PC-3 (cell line): ENCODE data around the gene TMEM9B. TPM values are rescaled to one million over a fixed set of nuclear protein-coding genes. Genes with fewer than 3 reads are reported as not detected.
A peak's percentile ranks its signal among the peaks of the same experiment; 100 is the strongest.

Source experiments
- ATAC-seq: fragments of 200-7000 bp; cut with Tn5 transposase; 2 replicates; pipeline ENCODE4 v1.9.1; 2020; ENCODE audit warnings: mild to moderate bottlenecking, moderate library complexity
- BruUV-seq: library from RNA; stranded (reverse); fragments of 400-500 nt; replicated peaks from 2 replicates; lab custom pipeline; 2021; lab: Mats Ljungman, UMichigan
- CTCF ChIA-PET: fragments of 300-600 bp; sonication (Branson Sonifier 250); formaldehyde crosslinking; loops from one replicate; lab custom pipeline; 2022; ENCODE audit warnings: antibody characterized with exemption; lab: Charles Lee
- POLR2A ChIA-PET: fragments of 300-600 bp; sonication (Branson Sonifier 250); formaldehyde crosslinking; loops from one replicate; lab custom pipeline; 2022; ENCODE audit warnings: antibody characterized with exemption; ENCODE audit not compliant: unreplicated experiment; lab: Charles Lee
- DNase-seq: peaks from one replicate; pipeline ENCODE4 v3.0.0-alpha.2; 2015
- H2AFZ ChIP-seq: fragments of 300-600 bp; sonication (generic); 2 replicates; pipeline ENCODE4 v1.6.0; 2016; ENCODE audit warnings: antibody characterized with exemption, low read length
- H3F3A ChIP-seq: fragments of 300-600 bp; sonication (generic); one replicate; pipeline ENCODE4 v1.6.0; 2017; ENCODE audit warnings: antibody characterized with exemption, low read length, control low read depth, mild to moderate bottlenecking; ENCODE audit not compliant: unreplicated experiment
- H3K27ac ChIP-seq: fragments of 300-600 bp; sonication (generic); 2 replicates; pipeline ENCODE4 v1.5.1; 2016; ENCODE audit warnings: mild to moderate bottlenecking, low read length
- H3K27me3 ChIP-seq: fragments of 300-600 bp; sonication (generic); 2 replicates; pipeline ENCODE4 v1.6.1; 2016; ENCODE audit warnings: low read length, mixed read lengths
- H3K36me3 ChIP-seq: fragments of 300-600 bp; sonication (generic); 2 replicates; pipeline ENCODE4 v1.6.1; 2016; ENCODE audit warnings: low read depth, mixed run types, low read length, mixed read lengths
- H3K4me1 ChIP-seq: fragments of 300-600 bp; sonication (generic); 2 replicates; pipeline ENCODE4 v1.5.1; 2016; ENCODE audit warnings: low read length; ENCODE audit not compliant: insufficient read depth
- H3K4me2 ChIP-seq: fragments of 300-600 bp; sonication (generic); 2 replicates; pipeline ENCODE4 v1.6.0; 2016; ENCODE audit warnings: low read length
- H3K4me3 ChIP-seq: fragments of 300-600 bp; sonication (generic); 2 replicates; pipeline ENCODE4 v1.5.1; 2016; ENCODE audit warnings: mild to moderate bottlenecking, low read length, mixed read lengths
- H3K79me2 ChIP-seq: fragments of 300-600 bp; sonication (generic); 2 replicates; pipeline ENCODE4 v1.6.1; 2017; ENCODE audit warnings: low read length, mixed read lengths
- H3K9ac ChIP-seq: fragments of 300-600 bp; sonication (generic); 2 replicates; pipeline ENCODE4 v1.6.0; 2016; ENCODE audit warnings: mild to moderate bottlenecking, low read length
- H3K9me2 ChIP-seq: fragments of 300-600 bp; sonication (generic); replicated peaks from 2 replicates; pipeline ENCODE4 v1.6.1; 2016; ENCODE audit warnings: mixed run types, low read length, mixed read lengths
- H3K9me3 ChIP-seq: fragments of 300-600 bp; sonication (generic); 2 replicates; pipeline ENCODE4 v1.6.1; 2016; ENCODE audit warnings: low read length, mixed read lengths
- H4K20me1 ChIP-seq: fragments of 300-600 bp; sonication (generic); 2 replicates; pipeline ENCODE4 v1.6.1; 2016; ENCODE audit warnings: low read length, mixed read lengths
- EZH2 ChIP-seq: fragments of 300-600 bp; sonication (generic); IDR thresholded peaks from one replicate; pipeline ENCODE4 v1.6.1; 2017; ENCODE audit warnings: antibody characterized with exemption, mild to moderate bottlenecking, low read length; ENCODE audit not compliant: unreplicated experiment
- EZH2phosphoT487 ChIP-seq: fragments of 300-600 bp; sonication (generic); IDR thresholded peaks from 2 replicates; pipeline ENCODE4 v1.6.1; 2018; ENCODE audit warnings: mild to moderate bottlenecking, antibody characterized with exemption, low read length, borderline replicate concordance
- intact Hi-C: fragments of 100-400 bp; cut with micrococcal nuclease; formaldehyde crosslinking; loops from 2 replicates; pipeline ENCODE4 v1.9.0; 2023
- total RNA-seq: library from RNA; depleted of rRNA; stranded (reverse); fragments of >200 nt; gene quantifications from 2 replicates; pipeline ENCODE4 v1.2.3, GENCODE V29; 2014
- TF ChIP-seq, protein P1 (sequence below): fragments of 300-600 bp; sonication (generic); conservative IDR thresholded peaks from 2 replicates; pipeline ENCODE4 v1.5.1; 2017; ENCODE audit warnings: antibody characterized with exemption, low read depth, mild to moderate bottlenecking, low read length

Gene TMEM9B
- total RNA-seq, 1 experiment from 2014 or later = 42.1 TPM

DNA sequence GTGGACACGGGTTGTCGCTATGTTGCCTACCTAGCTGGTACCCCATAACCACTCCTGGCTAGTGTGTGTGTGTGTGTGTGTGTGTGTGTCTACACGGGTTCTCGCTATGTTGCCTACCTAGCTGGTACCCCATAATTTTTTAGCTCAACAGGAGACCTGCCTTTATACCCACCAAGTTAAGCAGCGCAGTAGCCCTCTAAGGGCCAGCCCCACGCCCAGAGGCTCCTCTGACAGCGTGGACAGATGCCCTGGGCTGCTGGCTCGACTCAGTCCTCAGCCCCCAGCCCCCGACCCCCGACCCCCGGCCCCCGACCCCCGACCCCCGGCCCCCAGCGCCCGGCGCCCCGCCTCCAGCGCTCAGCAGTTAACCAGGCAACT is 53.6 kb downstream of the TMEM9B start:
- Histone ChIP-seq H3K27me3 (no peaks in the 10 kb centered on the region), H3K4me1 (peaks cover 29% of the 10 kb centered on the region), H2AFZ (peak overlapping the region; percentile 87), H3K9ac (0 out of 2 replicates have a peak overlapping the region, but pooled peaks have one; percentile 19), H3K4me3 (peak overlapping the region; percentile 70), H3K4me2 (peak overlapping the region; percentile 87), H3K79me2 (peaks cover 14% of the 10 kb centered on the region), H3K9me2 (no peaks in the 10 kb centered on the region), H3K36me3 (no peaks in the 10 kb centered on the region), H3K9me3 (no peaks in the 10 kb centered on the region), H4K20me1 (no peaks in the 10 kb centered on the region), H3K27ac (no peak overlapping the region), H3F3A (no peaks in the 10 kb centered on the region)
- no peak for DNase-seq
- intact Hi-C loops = loop anchor here (5.0 kb wide), 1 partner anchor 227 kb away; no protein-coding TSS in a partner anchor
- TF ChIP-seq, protein P1, sequence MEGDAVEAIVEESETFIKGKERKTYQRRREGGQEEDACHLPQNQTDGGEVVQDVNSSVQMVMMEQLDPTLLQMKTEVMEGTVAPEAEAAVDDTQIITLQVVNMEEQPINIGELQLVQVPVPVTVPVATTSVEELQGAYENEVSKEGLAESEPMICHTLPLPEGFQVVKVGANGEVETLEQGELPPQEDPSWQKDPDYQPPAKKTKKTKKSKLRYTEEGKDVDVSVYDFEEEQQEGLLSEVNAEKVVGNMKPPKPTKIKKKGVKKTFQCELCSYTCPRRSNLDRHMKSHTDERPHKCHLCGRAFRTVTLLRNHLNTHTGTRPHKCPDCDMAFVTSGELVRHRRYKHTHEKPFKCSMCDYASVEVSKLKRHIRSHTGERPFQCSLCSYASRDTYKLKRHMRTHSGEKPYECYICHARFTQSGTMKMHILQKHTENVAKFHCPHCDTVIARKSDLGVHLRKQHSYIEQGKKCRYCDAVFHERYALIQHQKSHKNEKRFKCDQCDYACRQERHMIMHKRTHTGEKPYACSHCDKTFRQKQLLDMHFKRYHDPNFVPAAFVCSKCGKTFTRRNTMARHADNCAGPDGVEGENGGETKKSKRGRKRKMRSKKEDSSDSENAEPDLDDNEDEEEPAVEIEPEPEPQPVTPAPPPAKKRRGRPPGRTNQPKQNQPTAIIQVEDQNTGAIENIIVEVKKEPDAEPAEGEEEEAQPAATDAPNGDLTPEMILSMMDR = no peak
- no peak for TF ChIP-seq EZH2phosphoT487
- no peak for TF ChIP-seq EZH2
- POLR2A ChIA-PET = interaction anchor here (0.5 kb wide), 1 partner anchor 101 kb away, joined by 3 read pairs; no protein-coding TSS in a partner anchor
- BruUV-seq = no TSS peak
- CTCF ChIA-PET = interaction anchor here (0.6 kb wide), 1 partner anchor 306 kb away, joined by 3 read pairs; no protein-coding TSS in a partner anchor
- peak; percentile 11 for ATAC-seq

DNA sequence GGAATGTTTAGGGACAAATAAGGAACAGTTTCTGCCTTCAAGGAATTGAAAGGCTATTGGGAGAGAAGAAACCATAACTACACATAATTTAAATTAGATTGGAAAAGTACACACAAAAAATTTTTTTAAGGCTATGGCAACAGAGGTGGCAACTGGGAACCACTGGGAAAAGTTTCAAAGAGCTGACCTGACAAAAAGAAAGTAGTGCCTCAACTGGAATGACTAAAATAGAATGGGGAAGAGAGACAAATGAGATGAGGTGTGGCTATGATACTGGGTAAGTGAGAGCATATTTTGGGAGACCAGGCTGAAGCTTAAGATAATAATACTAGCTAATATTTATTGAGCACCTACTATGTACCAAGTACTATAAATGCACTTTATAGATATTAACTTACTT is 56.1 kb downstream of the TMEM9B start:
- no peaks in the 10 kb centered on the region for H3K9me3 ChIP-seq
- BruUV-seq = no TSS peak
- H3K9ac ChIP-seq = no peak overlapping the region
- H3K27ac ChIP-seq = no peak overlapping the region
- CTCF ChIA-PET = no interaction called here
- H3K4me1 ChIP-seq = peaks cover 28% of the 10 kb centered on the region
- DNase-seq (no peak), ATAC-seq (no peak)
- H2AFZ ChIP-seq = no peak overlapping the region
- H3K27me3 ChIP-seq = no peaks in the 10 kb centered on the region
- H4K20me1 ChIP-seq = no peaks in the 10 kb centered on the region
- peaks cover 14% of the 10 kb centered on the region for H3K79me2 ChIP-seq
- POLR2A ChIA-PET = no interaction called here
- H3K4me2 ChIP-seq = no peak overlapping the region
- H3K9me2 ChIP-seq = no peaks in the 10 kb centered on the region
- TF ChIP-seq EZH2phosphoT487 (no peak), EZH2 (no peak)
- TF ChIP-seq, protein P1 = no peak
- H3F3A ChIP-seq = no peaks in the 10 kb centered on the region
- H3K36me3 ChIP-seq = no peaks in the 10 kb centered on the region
- H3K4me3 ChIP-seq = no peak overlapping the region
- intact Hi-C loops = loop anchor here (2.0 to 5.0 kb wide), 2 partner anchors 36 to 97 kb away; a partner anchor contains a TSS

DNA sequence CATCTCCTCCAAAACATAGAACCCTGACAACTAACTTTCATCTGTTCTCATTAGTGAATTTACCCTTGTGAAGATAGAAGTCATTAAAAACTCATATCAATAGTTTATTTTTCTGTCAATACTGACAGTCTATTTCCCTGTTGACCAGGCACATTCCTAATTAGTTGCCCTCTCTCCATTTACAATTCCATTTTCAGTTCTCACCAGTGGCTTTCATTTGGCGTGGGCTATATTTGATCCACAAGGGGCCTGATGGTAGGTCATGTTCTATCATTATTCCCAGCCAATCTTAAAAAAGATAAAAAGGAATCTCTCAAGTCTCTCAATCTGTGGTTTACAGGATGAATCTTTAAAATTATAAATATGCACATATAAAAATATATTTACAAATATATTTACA is 57.1 kb downstream of the TMEM9B start:
- H3K4me1 ChIP-seq = peaks cover 28% of the 10 kb centered on the region
- H3K9me3 ChIP-seq = no peaks in the 10 kb centered on the region
- peaks cover 9% of the 10 kb centered on the region for H3K79me2 ChIP-seq
- no peaks in the 10 kb centered on the region for H4K20me1 ChIP-seq
- TF ChIP-seq, protein P1 = no peak
- TF ChIP-seq EZH2phosphoT487 (no peak), EZH2 (no peak)
- ATAC-seq = no peak
- intact Hi-C loops = loop anchor here (2.0 to 5.0 kb wide), 2 partner anchors 35 to 218 kb away; no protein-coding TSS in a partner anchor
- H3K36me3 ChIP-seq = no peaks in the 10 kb centered on the region
- no peak for DNase-seq
- H3K4me2 ChIP-seq = peak overlapping the region; percentile 17; the same call in 1 of the 2 replicates
- no peaks in the 10 kb centered on the region for H3K27me3 ChIP-seq
- H3K9ac ChIP-seq = no peak overlapping the region
- ChIA-PET CTCF (no interaction called here), POLR2A (no interaction called here)
- no peak overlapping the region for H3K4me3 ChIP-seq
- H3F3A ChIP-seq = no peaks in the 10 kb centered on the region
- H3K27ac ChIP-seq = 0 out of 2 replicates have a peak overlapping the region, but pooled peaks have one; percentile 14
- no TSS peak for BruUV-seq
- H2AFZ ChIP-seq = no peak overlapping the region
- H3K9me2 ChIP-seq = no peaks in the 10 kb centered on the region
